Measurements from ENCODE around the gene CTLA4.

DNA sequence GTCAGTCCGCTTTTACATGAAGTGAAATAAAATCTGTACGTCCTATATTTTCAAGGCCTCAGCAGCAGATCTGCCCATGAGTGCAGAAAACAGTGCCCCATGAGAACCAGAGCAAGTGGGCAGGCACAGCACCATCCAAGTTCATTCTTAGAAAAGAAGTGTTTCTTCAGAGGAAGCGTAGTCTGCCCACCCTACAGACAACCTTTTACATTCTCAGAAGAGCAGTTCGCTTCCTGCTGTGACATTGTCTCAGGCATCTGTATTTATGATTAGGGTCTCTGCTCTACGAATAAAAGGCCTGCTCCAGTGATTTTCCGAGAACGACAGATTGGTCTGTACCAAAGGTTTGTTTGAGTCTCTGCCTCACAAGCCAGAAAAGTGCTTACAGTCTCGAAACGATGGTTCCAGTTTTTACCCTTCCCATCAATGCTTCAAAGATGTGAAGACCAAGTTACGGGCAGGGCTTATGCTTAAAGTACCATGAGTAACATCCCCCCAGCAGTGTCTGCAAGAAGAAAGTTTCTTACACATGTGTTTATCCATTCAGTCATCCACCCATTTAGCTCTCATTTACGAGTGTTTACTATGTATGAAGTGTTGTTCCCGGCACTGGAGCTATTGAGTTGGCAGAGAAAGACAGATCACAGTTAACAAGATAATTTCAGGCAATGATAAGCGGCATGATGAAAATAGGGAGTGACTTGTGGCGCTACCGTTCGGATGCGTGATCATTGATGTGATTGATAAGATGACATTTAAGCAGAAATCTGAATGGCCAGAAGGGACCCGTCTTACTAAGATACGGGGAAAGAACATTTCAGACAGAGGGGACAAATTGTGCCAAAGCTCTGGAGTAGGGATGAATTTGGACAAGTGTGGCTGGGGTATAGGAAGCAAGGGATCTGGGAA lies 31.4 kb upstream of the CTLA4 start:
- TF ChIP-seq POLR2A (IDR thresholded peaks at IDR 0.05): no peak
- TF ChIP-seq, protein P1, sequence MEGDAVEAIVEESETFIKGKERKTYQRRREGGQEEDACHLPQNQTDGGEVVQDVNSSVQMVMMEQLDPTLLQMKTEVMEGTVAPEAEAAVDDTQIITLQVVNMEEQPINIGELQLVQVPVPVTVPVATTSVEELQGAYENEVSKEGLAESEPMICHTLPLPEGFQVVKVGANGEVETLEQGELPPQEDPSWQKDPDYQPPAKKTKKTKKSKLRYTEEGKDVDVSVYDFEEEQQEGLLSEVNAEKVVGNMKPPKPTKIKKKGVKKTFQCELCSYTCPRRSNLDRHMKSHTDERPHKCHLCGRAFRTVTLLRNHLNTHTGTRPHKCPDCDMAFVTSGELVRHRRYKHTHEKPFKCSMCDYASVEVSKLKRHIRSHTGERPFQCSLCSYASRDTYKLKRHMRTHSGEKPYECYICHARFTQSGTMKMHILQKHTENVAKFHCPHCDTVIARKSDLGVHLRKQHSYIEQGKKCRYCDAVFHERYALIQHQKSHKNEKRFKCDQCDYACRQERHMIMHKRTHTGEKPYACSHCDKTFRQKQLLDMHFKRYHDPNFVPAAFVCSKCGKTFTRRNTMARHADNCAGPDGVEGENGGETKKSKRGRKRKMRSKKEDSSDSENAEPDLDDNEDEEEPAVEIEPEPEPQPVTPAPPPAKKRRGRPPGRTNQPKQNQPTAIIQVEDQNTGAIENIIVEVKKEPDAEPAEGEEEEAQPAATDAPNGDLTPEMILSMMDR (IDR thresholded peaks at IDR 0.05): no peak
- TF ChIP-seq POLR2AphosphoS5 (IDR thresholded peaks at IDR 0.05): no peak
